Progenitor cell of endocrine pancreas (in vitro differentiated cells): ENCODE measurements around the gene ATP2C1. TPM values are rescaled to one million over a fixed set of nuclear protein-coding genes. Genes with fewer than 3 reads are reported as not detected.

Experiments
- DNase-seq: peaks from one replicate; pipeline ENCODE4 v3.0.0; 2021; ENCODE audit warnings: low spot score; ENCODE audit not compliant: unreplicated experiment
- H3K27ac Mint-ChIP-seq: 2 replicates; pipeline ENCODE4 v1.8.0; 2021; ENCODE audit warnings: mild to moderate bottlenecking, moderate library complexity, mixed read lengths
- H3K27me3 Mint-ChIP-seq: 2 replicates; pipeline ENCODE4 v1.8.0; 2021; ENCODE audit warnings: mixed read lengths
- H3K36me3 Mint-ChIP-seq: 2 replicates; pipeline ENCODE4 v1.8.0; 2022; ENCODE audit warnings: mixed read lengths; ENCODE audit not compliant: insufficient read depth
- H3K4me1 Mint-ChIP-seq: 2 replicates; pipeline ENCODE4 v1.8.0; 2021; ENCODE audit warnings: low read depth, mixed read lengths
- H3K4me3 Mint-ChIP-seq: 2 replicates; pipeline ENCODE4 v1.8.0; 2021; ENCODE audit warnings: low read depth, mild to moderate bottlenecking, moderate library complexity, mixed read lengths
- H3K9me3 Mint-ChIP-seq: 2 replicates; pipeline ENCODE4 v1.8.0; 2021; ENCODE audit warnings: low read depth, mixed read lengths
- total RNA-seq: library from RNA; stranded (reverse); gene quantifications from 2 replicates; pipeline ENCODE4 v1.2.1, GENCODE V29; 2021
- TF ChIP-seq, protein P1 (sequence below): fragments of 200-600 bp; sonication (generic); IDR thresholded peaks from one replicate; pipeline ENCODE4 v1.5.0; 2021; ENCODE audit warnings: antibody characterized with exemption, mild to moderate bottlenecking; ENCODE audit not compliant: unreplicated experiment

Gene ATP2C1
- total RNA-seq, 1 donor from 2014 or later: 83.5 TPM

DNA sequence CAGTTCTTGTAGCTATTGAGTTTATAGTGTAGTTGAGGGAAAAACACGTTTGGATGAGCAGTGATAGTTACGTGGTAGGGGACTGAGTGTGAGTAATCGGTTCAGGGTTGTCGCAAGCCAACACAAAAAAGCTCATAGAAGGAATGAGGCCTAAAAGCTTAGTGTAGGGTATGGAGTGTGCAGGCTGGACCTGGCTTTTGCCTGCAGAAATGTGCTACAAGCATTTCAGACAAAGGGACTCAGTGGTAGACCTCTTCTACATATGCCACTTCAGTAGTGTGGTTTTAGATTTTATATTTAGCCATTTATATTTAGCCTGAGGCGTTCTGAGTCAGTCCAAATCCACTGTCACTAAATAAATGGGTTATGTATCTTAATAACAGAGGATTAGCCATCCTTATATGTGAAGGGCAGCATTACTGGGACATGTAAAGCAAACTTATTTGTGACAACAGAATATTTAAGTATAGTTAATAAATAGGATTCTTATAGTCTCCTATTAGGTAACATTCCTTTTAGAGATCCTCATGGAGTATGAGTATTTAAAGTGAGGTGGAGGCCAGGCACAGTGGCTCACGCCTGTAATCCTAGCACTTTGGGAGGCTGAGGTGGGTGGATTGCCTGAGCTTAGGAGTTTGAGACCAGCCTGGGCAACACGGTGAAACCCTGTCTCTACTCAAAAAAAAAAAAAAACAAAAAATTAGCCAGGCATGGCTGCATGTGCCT lies 21.8 kb downstream of the ATP2C1 start:
- TF ChIP-seq, protein P1, sequence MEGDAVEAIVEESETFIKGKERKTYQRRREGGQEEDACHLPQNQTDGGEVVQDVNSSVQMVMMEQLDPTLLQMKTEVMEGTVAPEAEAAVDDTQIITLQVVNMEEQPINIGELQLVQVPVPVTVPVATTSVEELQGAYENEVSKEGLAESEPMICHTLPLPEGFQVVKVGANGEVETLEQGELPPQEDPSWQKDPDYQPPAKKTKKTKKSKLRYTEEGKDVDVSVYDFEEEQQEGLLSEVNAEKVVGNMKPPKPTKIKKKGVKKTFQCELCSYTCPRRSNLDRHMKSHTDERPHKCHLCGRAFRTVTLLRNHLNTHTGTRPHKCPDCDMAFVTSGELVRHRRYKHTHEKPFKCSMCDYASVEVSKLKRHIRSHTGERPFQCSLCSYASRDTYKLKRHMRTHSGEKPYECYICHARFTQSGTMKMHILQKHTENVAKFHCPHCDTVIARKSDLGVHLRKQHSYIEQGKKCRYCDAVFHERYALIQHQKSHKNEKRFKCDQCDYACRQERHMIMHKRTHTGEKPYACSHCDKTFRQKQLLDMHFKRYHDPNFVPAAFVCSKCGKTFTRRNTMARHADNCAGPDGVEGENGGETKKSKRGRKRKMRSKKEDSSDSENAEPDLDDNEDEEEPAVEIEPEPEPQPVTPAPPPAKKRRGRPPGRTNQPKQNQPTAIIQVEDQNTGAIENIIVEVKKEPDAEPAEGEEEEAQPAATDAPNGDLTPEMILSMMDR: no peak

DNA sequence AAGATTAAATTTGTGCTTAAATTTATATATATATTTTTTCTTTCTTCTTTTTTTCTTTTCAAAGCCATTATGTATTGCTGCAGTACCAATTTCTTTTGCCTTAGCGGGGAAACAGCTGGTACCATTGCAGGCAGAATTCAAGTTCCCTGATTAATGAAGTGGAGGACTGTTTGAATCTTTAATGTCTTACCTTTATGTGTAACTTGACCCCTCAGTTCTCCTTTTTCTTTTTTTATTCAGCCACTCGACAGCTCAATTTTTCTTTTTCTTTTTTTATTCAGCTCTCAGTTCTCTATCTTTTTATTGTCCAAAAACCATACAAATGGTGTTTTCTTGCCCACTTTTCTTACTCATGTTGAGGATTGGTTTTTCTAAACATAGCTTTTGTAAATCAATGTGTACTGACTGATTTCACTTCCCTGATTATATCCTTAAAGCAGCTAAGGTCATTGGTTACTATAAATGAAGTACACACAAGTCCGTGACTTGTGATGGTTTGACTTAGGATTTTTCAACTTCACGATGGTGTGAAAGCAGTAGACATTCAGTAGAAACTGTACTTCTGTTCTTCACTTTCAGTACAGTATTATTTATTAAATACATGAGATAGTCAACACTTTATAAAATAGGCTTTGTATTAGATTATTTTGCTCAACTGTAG lies 22.8 kb downstream of the ATP2C1 start:
- DNase-seq: no peak
- Mint-ChIP-seq H3K4me3 (no peak overlapping the region), H3K9me3 (peaks cover 10% of the 10 kb centered on the region), H3K4me1 (peaks cover 5% of the 10 kb centered on the region), H3K27me3 (no peaks in the 10 kb centered on the region), H3K27ac (peak overlapping the region; percentile 74), H3K36me3 (peaks cover 19% of the 10 kb centered on the region)
- TF ChIP-seq, protein P1: no peak

More for the DNA sequence above, 21.8 kb downstream of the ATP2C1 start:
- no peak for DNase-seq
- H3K27me3 Mint-ChIP-seq: no peaks in the 10 kb centered on the region
- H3K4me3 Mint-ChIP-seq: no peak overlapping the region
- peaks cover 18% of the 10 kb centered on the region for H3K36me3 Mint-ChIP-seq
- H3K9me3 Mint-ChIP-seq: peaks cover 13% of the 10 kb centered on the region
- H3K4me1 Mint-ChIP-seq: peaks cover 5% of the 10 kb centered on the region
- H3K27ac Mint-ChIP-seq: no peak overlapping the region

DNA sequence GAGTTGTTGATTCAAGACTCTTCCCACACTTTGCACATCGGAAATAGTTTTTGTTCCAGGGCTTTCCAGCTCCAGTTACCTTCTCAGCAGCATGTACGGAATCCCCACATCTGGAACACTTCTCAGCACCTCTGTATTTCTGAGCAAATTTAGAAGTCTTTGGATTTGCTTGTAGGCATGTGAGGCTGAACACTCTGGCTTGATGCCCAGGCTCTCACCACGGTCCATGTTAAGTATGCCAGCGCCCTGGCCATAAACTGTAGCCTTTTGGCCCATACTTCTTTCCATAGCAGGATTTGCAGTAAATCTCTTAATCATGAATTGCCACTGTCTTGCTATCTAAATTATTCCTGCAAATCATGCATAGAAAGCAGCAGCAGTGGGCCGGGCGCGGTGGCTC lies 24.4 kb downstream of the ATP2C1 start:
- Mint-ChIP-seq H3K4me3 (no peak overlapping the region), H3K4me1 (peaks cover 5% of the 10 kb centered on the region), H3K27ac (peak overlapping the region; percentile 37), H3K9me3 (peaks cover 20% of the 10 kb centered on the region), H3K27me3 (no peaks in the 10 kb centered on the region), H3K36me3 (peaks cover 23% of the 10 kb centered on the region)
- TF ChIP-seq, protein P1: no peak
- no peak for DNase-seq

DNA sequence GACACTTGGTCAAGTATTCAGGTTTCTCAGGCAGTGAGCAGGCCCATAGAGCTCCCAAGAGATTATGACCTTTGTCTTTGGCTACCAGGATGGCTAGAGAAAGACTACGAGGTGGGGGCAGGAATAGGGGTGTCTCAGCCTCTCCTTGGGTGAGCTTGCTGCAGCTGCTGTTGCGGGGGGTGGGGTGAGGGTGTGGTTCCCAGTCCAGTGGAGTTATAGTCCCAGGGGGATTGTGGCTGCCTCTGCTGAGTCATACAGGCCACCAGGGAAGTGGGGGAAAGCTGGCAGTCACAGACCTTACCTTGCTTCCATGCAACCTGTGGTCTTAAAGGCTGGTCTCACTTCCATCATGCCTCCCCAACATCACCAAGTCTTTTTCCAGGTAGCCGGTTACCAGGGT lies 31.7 kb downstream of the ATP2C1 start:
- TF ChIP-seq, protein P1: no peak
- Mint-ChIP-seq H3K4me1 (no peaks in the 10 kb centered on the region), H3K27ac (no peak overlapping the region), H3K27me3 (no peaks in the 10 kb centered on the region), H3K4me3 (no peak overlapping the region), H3K9me3 (peaks cover 22% of the 10 kb centered on the region), H3K36me3 (peaks cover 22% of the 10 kb centered on the region)
- no peak for DNase-seq

DNA sequence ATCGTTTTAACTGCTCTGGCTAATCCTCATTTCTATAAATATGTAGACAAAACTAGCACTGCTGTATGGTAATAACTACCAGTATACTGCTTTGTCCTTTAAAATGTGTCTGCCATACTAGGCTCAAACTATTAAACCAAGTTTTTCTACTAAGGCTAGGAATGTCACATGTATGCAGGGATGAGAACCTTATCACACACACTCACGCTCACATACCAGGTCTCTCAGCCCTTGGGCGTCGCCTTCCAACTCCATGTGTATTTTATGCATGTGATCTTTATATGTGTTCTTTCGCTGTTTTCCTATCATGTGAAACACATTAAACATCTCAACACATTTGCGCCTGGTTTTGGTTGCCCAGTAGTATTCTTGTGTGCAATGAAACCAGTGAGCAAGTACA lies 32.6 kb downstream of the ATP2C1 start:
- Mint-ChIP-seq H3K36me3 (peaks cover 20% of the 10 kb centered on the region), H3K4me3 (no peak overlapping the region), H3K27me3 (no peaks in the 10 kb centered on the region), H3K9me3 (peaks cover 22% of the 10 kb centered on the region), H3K27ac (no peak overlapping the region), H3K4me1 (no peaks in the 10 kb centered on the region)
- DNase-seq: no peak
- TF ChIP-seq, protein P1: no peak
